DND-41 (cell line): ENCODE data around the gene PDE1A.

Experiments
- EZH2 ChIP-seq: IDR thresholded peaks from 3 replicates; pipeline ENCODE4 v1.6.1; 2012; ENCODE audit warnings: borderline replicate concordance, low read depth, mild to moderate bottlenecking, moderate library complexity, low read length, inconsistent platforms; ENCODE audit not compliant: severe bottlenecking
- TF ChIP-seq, protein P1 (sequence below): IDR thresholded peaks from 2 replicates; pipeline ENCODE4 v1.5.1; 2012; ENCODE audit warnings: borderline replicate concordance, low read length, moderate library complexity, mild to moderate bottlenecking; ENCODE audit not compliant: poor library complexity, severe bottlenecking; ENCODE audit errors: extremely low read depth

DNA sequence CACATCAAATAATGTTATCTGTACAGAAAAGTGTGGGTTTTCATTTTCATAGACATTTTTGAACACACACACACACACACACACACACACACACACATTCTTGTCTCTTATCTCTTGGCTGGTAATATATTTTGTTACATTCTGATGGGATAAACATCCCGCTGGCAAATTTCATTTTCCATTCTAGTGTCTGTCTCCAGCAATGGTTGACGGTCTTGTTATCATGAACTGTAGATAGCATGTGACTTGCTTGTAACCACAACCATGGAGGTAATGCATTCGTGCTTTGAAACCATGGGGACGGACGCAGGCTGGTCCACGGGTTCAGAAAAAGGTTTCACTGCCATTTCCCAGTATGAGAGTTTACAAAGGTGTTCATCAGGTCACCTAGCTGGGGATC, 284.8 kb downstream of the PDE1A start:
- TF ChIP-seq, protein P1, sequence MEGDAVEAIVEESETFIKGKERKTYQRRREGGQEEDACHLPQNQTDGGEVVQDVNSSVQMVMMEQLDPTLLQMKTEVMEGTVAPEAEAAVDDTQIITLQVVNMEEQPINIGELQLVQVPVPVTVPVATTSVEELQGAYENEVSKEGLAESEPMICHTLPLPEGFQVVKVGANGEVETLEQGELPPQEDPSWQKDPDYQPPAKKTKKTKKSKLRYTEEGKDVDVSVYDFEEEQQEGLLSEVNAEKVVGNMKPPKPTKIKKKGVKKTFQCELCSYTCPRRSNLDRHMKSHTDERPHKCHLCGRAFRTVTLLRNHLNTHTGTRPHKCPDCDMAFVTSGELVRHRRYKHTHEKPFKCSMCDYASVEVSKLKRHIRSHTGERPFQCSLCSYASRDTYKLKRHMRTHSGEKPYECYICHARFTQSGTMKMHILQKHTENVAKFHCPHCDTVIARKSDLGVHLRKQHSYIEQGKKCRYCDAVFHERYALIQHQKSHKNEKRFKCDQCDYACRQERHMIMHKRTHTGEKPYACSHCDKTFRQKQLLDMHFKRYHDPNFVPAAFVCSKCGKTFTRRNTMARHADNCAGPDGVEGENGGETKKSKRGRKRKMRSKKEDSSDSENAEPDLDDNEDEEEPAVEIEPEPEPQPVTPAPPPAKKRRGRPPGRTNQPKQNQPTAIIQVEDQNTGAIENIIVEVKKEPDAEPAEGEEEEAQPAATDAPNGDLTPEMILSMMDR: no peak
- TF ChIP-seq EZH2: no peak
